Astrocyte (in vitro differentiated cells and primary cell): ENCODE data around the gene GUCY2C. TPM values are rescaled to one million over a fixed set of nuclear protein-coding genes. Genes with fewer than 3 reads are reported as not detected.

Experiments
- DNase-seq: peaks from one replicate; pipeline ENCODE4 v3.0.0-alpha.2; 2010; ENCODE audit warnings: low read depth
- FAIRE-seq: peaks from 2 replicates; lab custom pipeline; 2011; peaks lifted over from hg19 to GRCh38; lab: Jason Lieb, UNC
- H2AFZ ChIP-seq: 2 replicates; pipeline ENCODE4 v1.6.0; 2012; ENCODE audit warnings: low read depth, low read length, inconsistent platforms
- H3K27ac ChIP-seq: 2 replicates; pipeline ENCODE4 v1.5.1; 2011; ENCODE audit warnings: low read depth, low read length, inconsistent platforms
- H3K27me3 ChIP-seq: 2 replicates; pipeline ENCODE4 v1.6.0; 2011; ENCODE audit warnings: low read length, inconsistent platforms; ENCODE audit not compliant: insufficient read depth
- H3K36me3 ChIP-seq: 2 replicates; pipeline ENCODE4 v1.5.1; 2011; ENCODE audit warnings: low read length, inconsistent platforms; ENCODE audit not compliant: insufficient read depth
- H3K4me1 ChIP-seq: 2 replicates; pipeline ENCODE4 v1.5.1; 2011; ENCODE audit warnings: low read length, inconsistent platforms; ENCODE audit not compliant: insufficient read depth
- H3K4me2 ChIP-seq: 2 replicates; pipeline ENCODE4 v1.6.0; 2012; ENCODE audit warnings: low read length, inconsistent platforms
- H3K4me3 ChIP-seq: 2 replicates; pipeline ENCODE4 v1.5.1; 2011; ENCODE audit warnings: low read depth, mild to moderate bottlenecking, low read length, inconsistent platforms; ENCODE audit not compliant: insufficient read depth
- H3K79me2 ChIP-seq: 2 replicates; pipeline ENCODE4 v1.6.0; 2012; ENCODE audit warnings: mild to moderate bottlenecking, low read length, inconsistent platforms; ENCODE audit not compliant: insufficient read depth
- H3K9ac ChIP-seq: 2 replicates; pipeline ENCODE4 v1.6.0; 2012; ENCODE audit warnings: mild to moderate bottlenecking, low read length, inconsistent platforms
- H3K9me3 ChIP-seq: 2 replicates; pipeline ENCODE4 v1.5.1; 2012; ENCODE audit warnings: low read depth, mild to moderate bottlenecking, low read length, inconsistent platforms; ENCODE audit not compliant: insufficient read depth
- H4K20me1 ChIP-seq: 2 replicates; pipeline ENCODE4 v1.6.0; 2012; ENCODE audit warnings: low read length, inconsistent platforms; ENCODE audit not compliant: insufficient read depth
- H3K27ac Mint-ChIP-seq: one replicate; pipeline ENCODE4 v1.8.0; 2021; ENCODE audit warnings: mild to moderate bottlenecking, mixed read lengths; ENCODE audit not compliant: unreplicated experiment
- H3K27me3 Mint-ChIP-seq: one replicate; pipeline ENCODE4 v1.8.0; 2021; ENCODE audit warnings: low read depth, mixed read lengths; ENCODE audit not compliant: unreplicated experiment
- H3K36me3 Mint-ChIP-seq: one replicate; pipeline ENCODE4 v1.8.0; 2021; ENCODE audit warnings: low read depth, mixed read lengths; ENCODE audit not compliant: unreplicated experiment
- H3K4me1 Mint-ChIP-seq: one replicate; pipeline ENCODE4 v1.8.0; 2021; ENCODE audit warnings: low read depth, mixed read lengths; ENCODE audit not compliant: unreplicated experiment
- H3K4me3 Mint-ChIP-seq: one replicate; pipeline ENCODE4 v1.8.0; 2021; ENCODE audit warnings: mild to moderate bottlenecking, moderate library complexity, mixed read lengths; ENCODE audit not compliant: unreplicated experiment
- H3K9me3 Mint-ChIP-seq: one replicate; pipeline ENCODE4 v1.8.0; 2021; ENCODE audit warnings: mild to moderate bottlenecking, mixed read lengths; ENCODE audit not compliant: unreplicated experiment
- EZH2 ChIP-seq: IDR thresholded peaks from 2 replicates; pipeline ENCODE4 v1.6.1; 2012; ENCODE audit warnings: mild to moderate bottlenecking, low read length, inconsistent platforms; ENCODE audit not compliant: insufficient read depth
- total RNA-seq: library from RNA; stranded (reverse); gene quantifications from 2 replicates; pipeline ENCODE4 v1.2.1, GENCODE V29; 2021
- TF ChIP-seq, protein P1 (sequence below): IDR thresholded peaks from 2 replicates; pipeline ENCODE4 v1.5.1; 2011; ENCODE audit warnings: low read depth, mild to moderate bottlenecking, inconsistent platforms, low read length, moderate library complexity; ENCODE audit not compliant: insufficient read depth

The GUCY2C gene
- total RNA-seq, 1 donor from 2014 or later = 0.09 TPM

DNA sequence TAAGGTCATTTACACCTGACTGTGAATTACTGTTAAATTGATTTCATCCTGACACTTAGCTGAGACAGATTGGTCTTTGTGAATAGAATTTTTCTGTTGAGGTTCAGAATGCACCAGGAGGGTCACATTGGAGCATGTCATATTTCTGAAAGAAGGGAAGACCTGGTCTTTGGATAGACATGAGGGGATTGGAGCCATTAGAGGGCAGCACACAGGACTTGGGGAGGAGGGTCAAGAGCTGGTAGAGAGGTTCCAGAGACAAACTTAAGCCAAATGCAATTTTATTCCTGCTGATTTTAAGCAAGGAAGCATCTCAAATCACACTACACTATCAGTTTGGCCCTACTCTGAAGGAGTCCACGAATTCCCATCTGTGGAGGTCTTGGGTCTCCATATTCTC, 41.1 kb downstream of the GUCY2C start:
- Mint-ChIP-seq H3K9me3 (no peaks in the 10 kb centered on the region), H3K4me3 (no peak overlapping the region), H3K27ac (no peak overlapping the region), H3K27me3 (no peaks in the 10 kb centered on the region), H3K4me1 (no peaks in the 10 kb centered on the region), H3K36me3 (no peaks in the 10 kb centered on the region)
- no peak overlapping the region for H3K4me3 ChIP-seq
- no peak overlapping the region for H2AFZ ChIP-seq
- H3K4me1 ChIP-seq = no peaks in the 10 kb centered on the region
- no peaks in the 10 kb centered on the region for H3K79me2 ChIP-seq
- H3K9me3 ChIP-seq = no peaks in the 10 kb centered on the region
- no peak overlapping the region for H3K27ac ChIP-seq
- TF ChIP-seq, protein P1, sequence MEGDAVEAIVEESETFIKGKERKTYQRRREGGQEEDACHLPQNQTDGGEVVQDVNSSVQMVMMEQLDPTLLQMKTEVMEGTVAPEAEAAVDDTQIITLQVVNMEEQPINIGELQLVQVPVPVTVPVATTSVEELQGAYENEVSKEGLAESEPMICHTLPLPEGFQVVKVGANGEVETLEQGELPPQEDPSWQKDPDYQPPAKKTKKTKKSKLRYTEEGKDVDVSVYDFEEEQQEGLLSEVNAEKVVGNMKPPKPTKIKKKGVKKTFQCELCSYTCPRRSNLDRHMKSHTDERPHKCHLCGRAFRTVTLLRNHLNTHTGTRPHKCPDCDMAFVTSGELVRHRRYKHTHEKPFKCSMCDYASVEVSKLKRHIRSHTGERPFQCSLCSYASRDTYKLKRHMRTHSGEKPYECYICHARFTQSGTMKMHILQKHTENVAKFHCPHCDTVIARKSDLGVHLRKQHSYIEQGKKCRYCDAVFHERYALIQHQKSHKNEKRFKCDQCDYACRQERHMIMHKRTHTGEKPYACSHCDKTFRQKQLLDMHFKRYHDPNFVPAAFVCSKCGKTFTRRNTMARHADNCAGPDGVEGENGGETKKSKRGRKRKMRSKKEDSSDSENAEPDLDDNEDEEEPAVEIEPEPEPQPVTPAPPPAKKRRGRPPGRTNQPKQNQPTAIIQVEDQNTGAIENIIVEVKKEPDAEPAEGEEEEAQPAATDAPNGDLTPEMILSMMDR = no peak
- TF ChIP-seq EZH2 = no peak
- DNase-seq (no peak), FAIRE-seq (no peak)
- no peaks in the 10 kb centered on the region for H3K36me3 ChIP-seq
- H4K20me1 ChIP-seq = no peaks in the 10 kb centered on the region
- no peak overlapping the region for H3K4me2 ChIP-seq
- no peaks in the 10 kb centered on the region for H3K27me3 ChIP-seq
- H3K9ac ChIP-seq = no peak overlapping the region

DNA sequence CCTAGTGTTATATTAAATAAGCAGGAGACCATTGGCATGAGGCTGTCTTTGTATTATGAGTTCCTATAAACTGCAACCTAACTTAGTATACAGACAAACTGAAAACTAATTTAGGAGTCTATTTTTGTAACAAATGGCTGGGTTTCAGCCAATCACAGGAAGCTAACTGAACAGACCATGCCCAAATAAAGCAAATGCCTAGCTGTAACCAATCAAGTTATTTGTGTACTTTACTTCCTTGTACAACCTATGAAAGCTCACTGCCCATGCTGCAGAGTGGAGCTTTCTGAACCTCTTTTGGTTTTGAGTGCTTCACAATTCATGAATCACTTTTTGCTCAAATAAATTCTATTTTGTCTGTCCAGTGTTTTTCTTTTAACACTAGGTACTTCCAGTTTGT, 41.6 kb downstream of the GUCY2C start:
- Histone ChIP-seq H3K9me3 (no peaks in the 10 kb centered on the region), H2AFZ (no peak overlapping the region), H3K79me2 (no peaks in the 10 kb centered on the region), H4K20me1 (no peaks in the 10 kb centered on the region), H3K9ac (no peak overlapping the region), H3K4me2 (no peak overlapping the region), H3K27ac (no peak overlapping the region), H3K4me1 (no peaks in the 10 kb centered on the region), H3K36me3 (no peaks in the 10 kb centered on the region), H3K4me3 (no peak overlapping the region), H3K27me3 (no peaks in the 10 kb centered on the region)
- TF ChIP-seq, protein P1 = no peak
- TF ChIP-seq EZH2 = no peak
- H3K27me3 Mint-ChIP-seq = no peaks in the 10 kb centered on the region
- FAIRE-seq (no peak), DNase-seq (no peak)
- H3K4me3 Mint-ChIP-seq = no peak overlapping the region
- no peaks in the 10 kb centered on the region for H3K4me1 Mint-ChIP-seq
- H3K9me3 Mint-ChIP-seq = no peaks in the 10 kb centered on the region
- no peaks in the 10 kb centered on the region for H3K36me3 Mint-ChIP-seq
- no peak overlapping the region for H3K27ac Mint-ChIP-seq

DNA sequence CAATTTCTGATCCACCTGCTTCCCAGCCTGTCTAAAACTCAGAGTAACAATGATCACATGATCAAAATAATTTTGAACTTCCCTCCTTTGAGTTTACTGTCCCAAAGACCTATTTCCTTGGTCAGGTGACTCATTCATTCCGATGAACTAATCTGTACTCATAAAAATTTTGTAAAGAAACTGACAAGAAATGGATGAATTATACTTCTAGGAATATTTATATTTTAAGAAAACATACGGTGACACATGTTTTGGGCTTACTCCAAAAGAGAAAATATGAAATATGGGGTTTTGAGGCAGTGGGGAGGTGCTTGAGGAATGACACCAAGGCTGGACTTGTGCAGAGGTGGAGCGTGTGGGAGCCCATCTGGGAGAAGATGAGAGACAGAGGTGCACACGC, 42.0 kb downstream of the GUCY2C start:
- Histone ChIP-seq H3K79me2 (no peaks in the 10 kb centered on the region), H3K27ac (no peak overlapping the region), H3K9ac (no peak overlapping the region), H3K36me3 (no peaks in the 10 kb centered on the region), H3K4me2 (no peak overlapping the region), H3K4me3 (no peak overlapping the region), H3K9me3 (no peaks in the 10 kb centered on the region), H2AFZ (no peak overlapping the region), H4K20me1 (no peaks in the 10 kb centered on the region), H3K27me3 (no peaks in the 10 kb centered on the region), H3K4me1 (no peaks in the 10 kb centered on the region)
- H3K4me1 Mint-ChIP-seq = no peaks in the 10 kb centered on the region
- no peaks in the 10 kb centered on the region for H3K27me3 Mint-ChIP-seq
- DNase-seq (no peak), FAIRE-seq (no peak)
- TF ChIP-seq, protein P1 = no peak
- no peak for TF ChIP-seq EZH2
- H3K36me3 Mint-ChIP-seq = no peaks in the 10 kb centered on the region
- H3K9me3 Mint-ChIP-seq = no peaks in the 10 kb centered on the region
- H3K4me3 Mint-ChIP-seq = no peak overlapping the region
- H3K27ac Mint-ChIP-seq = no peak overlapping the region
